ENCODE measurements around the gene CAVIN2. TPM values are rescaled to one million over a fixed set of nuclear protein-coding genes. Genes with fewer than 3 reads are reported as not detected.

CAVIN2 gene
- total RNA-seq, 2 donors from 2014 or later, result 24.8 to 27.1 TPM

DNA sequence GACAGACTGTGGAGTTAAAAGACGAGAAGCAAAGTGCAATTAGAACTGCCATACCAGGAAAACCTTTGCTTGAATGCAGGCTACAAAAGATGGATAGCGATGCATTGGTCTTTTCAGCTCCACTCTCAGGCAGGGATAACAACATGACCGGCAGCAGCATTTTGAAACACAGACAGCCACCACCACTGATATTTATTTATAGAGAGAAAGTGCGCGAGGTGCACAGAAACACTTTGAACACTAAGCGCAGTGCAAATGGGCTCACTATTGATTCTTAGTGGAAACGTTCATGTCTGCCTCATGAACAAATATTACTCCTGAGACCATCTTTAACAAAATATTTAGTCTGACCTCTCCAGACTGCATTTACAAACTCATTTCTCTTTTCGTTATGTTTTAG is 32.9 kb downstream of the CAVIN2 start:
- Histone ChIP-seq H3K4me3 (no peak overlapping the region), H3K27me3 (replicated peaks; ENCODE audit: insufficient read depth) (no peaks in the 10 kb centered on the region), H3K4me1 (replicated peaks) (no peaks in the 10 kb centered on the region), H3K36me3 (no peaks in the 10 kb centered on the region), H3K9me3 (no peaks in the 10 kb centered on the region), H3K27ac (no peak overlapping the region)
- DNase-seq (ENCODE audit: low spot score), result no peak
- intact Hi-C loops (cut with DNase I), result loop anchor here (2.0 kb wide), 1 partner anchor 349 kb away; no protein-coding TSS in a partner anchor
- whole genome bisulfite sequencing, result 94% methylated on average over 8 of the region's 8 CpGs
- TF ChIP-seq POLR2A (IDR thresholded peaks at IDR 0.05), result no peak
- no peak for TF ChIP-seq POLR2AphosphoS5 (IDR thresholded peaks at IDR 0.05)
- TF ChIP-seq, protein P1, sequence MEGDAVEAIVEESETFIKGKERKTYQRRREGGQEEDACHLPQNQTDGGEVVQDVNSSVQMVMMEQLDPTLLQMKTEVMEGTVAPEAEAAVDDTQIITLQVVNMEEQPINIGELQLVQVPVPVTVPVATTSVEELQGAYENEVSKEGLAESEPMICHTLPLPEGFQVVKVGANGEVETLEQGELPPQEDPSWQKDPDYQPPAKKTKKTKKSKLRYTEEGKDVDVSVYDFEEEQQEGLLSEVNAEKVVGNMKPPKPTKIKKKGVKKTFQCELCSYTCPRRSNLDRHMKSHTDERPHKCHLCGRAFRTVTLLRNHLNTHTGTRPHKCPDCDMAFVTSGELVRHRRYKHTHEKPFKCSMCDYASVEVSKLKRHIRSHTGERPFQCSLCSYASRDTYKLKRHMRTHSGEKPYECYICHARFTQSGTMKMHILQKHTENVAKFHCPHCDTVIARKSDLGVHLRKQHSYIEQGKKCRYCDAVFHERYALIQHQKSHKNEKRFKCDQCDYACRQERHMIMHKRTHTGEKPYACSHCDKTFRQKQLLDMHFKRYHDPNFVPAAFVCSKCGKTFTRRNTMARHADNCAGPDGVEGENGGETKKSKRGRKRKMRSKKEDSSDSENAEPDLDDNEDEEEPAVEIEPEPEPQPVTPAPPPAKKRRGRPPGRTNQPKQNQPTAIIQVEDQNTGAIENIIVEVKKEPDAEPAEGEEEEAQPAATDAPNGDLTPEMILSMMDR (IDR thresholded peaks at IDR 0.05), result no peak

DNA sequence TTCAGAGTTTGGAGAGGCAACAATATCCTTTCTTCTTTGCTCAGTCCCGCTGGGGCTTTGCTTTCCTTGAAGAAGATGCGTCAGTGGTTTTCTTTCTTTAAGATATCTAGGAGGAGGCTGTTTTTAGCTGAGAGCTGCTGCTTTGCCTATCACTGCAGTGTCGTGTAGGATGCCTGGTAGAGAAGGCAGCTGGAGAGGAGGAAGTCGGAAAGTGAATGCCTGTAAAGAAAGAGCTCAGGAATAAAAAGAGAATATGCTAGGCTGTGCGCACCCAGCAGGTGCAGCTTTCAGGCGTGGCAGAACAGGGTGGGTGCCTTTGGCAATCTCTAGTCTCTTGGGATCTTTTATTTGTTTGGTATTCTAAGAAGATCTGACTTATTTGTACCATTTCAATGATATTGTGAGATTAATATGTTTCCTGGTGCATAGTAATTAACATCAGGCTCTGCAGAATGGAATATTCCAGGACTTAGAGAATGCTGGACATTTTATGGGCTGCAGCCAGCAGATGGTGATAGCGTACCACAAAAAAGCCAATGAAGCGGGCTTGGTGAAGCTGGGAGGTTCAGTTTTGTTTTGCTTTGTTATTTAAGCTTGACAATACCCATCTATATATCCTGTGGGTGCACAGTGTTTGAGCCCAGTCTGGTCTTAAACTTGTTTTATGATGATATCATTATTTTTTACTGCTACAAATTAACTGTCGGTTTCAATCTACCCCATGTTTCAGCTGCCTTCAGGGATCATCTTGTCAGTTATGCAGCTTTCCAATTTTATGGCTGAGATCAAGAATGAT is 34.9 kb downstream of the CAVIN2 start:
- Histone ChIP-seq H3K9me3 (no peaks in the 10 kb centered on the region), H3K27ac (no peak overlapping the region), H3K4me3 (no peak overlapping the region), H3K4me1 (replicated peaks) (no peaks in the 10 kb centered on the region), H3K36me3 (no peaks in the 10 kb centered on the region), H3K27me3 (replicated peaks; ENCODE audit: insufficient read depth) (no peaks in the 10 kb centered on the region)
- peak; percentile 48 for DNase-seq (ENCODE audit: low spot score)
- intact Hi-C loops (cut with DNase I), result loop anchor here (2.0 kb wide), 1 partner anchor 351 kb away; no protein-coding TSS in a partner anchor
- TF ChIP-seq POLR2A (IDR thresholded peaks at IDR 0.05), result no peak
- TF ChIP-seq, protein P1 (IDR thresholded peaks at IDR 0.05), result peak; percentile 50 to 85 (median 70)
- TF ChIP-seq POLR2AphosphoS5 (IDR thresholded peaks at IDR 0.05), result peak; percentile 49
- WGBS, result 42% methylated on average over 9 of the region's 9 CpGs

DNA sequence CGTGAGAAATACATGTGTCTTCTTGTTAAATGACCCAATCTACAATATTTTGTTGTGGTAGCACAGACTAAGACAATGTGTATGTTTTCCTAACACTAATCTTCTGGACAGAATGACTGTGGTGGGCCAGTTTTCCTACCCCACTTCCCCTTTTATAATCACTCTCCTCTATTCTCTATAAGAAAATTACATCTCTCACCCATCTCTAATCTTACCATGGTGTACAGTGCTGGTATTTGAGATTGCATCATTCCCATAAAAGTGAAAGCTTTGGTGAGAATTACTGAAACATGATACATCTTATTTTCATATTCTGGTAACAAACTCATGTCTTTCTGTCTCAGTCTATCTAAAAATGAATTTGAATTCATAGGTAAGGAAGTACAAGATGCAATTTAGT is 40.5 kb downstream of the CAVIN2 start:
- Histone ChIP-seq H3K4me3 (no peak overlapping the region), H3K36me3 (no peaks in the 10 kb centered on the region), H3K27ac (no peak overlapping the region), H3K27me3 (replicated peaks; ENCODE audit: insufficient read depth) (no peaks in the 10 kb centered on the region), H3K4me1 (replicated peaks) (no peaks in the 10 kb centered on the region), H3K9me3 (no peaks in the 10 kb centered on the region)
- intact Hi-C loops (cut with DNase I), result no loop called here
- 96% methylated on average over 1 of the region's 1 CpG for WGBS
- TF ChIP-seq POLR2AphosphoS5 (IDR thresholded peaks at IDR 0.05) (no peak), POLR2A (IDR thresholded peaks at IDR 0.05) (no peak)
- TF ChIP-seq, protein P1 (IDR thresholded peaks at IDR 0.05), result no peak
- no peak for DNase-seq (ENCODE audit: low spot score)

DNA sequence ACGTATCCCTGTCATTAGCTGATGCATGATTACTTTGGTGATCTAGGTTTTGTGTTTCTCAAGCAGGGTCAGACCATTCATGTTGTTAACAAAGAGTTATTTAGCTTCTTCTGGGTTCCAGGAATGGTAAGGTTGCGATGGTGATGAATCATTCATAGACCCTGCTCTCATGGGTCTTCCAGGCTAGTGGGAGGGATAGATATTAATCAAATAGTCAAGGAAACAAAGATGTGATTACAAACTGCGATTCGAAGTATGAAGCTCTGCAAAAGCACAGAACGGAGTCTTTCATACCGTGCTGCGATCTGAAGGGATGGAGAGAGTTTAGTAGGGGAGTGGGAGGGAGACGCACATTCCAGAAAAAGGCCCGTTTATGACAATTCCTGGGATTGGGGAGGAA is 42.1 kb downstream of the CAVIN2 start:
- 55% methylated on average over 9 of the region's 9 CpGs for WGBS

More for the DNA sequence above, 42.1 kb downstream of the CAVIN2 start:
- Histone ChIP-seq H3K4me3 (no peak overlapping the region), H3K36me3 (no peaks in the 10 kb centered on the region), H3K4me1 (replicated peaks) (no peaks in the 10 kb centered on the region), H3K9me3 (no peaks in the 10 kb centered on the region), H3K27ac (no peak overlapping the region), H3K27me3 (replicated peaks; ENCODE audit: insufficient read depth) (no peaks in the 10 kb centered on the region)
- no peak for DNase-seq (ENCODE audit: low spot score)
- TF ChIP-seq POLR2AphosphoS5 (IDR thresholded peaks at IDR 0.05) (no peak), POLR2A (IDR thresholded peaks at IDR 0.05) (no peak)
- TF ChIP-seq, protein P1 (IDR thresholded peaks at IDR 0.05), result no peak
- intact Hi-C loops (cut with DNase I), result no loop called here
